KMS-11 (cell line): ENCODE results near the gene CACNA2D1.

Source experiments
- H2AFZ ChIP-seq: fragments of 200-600 bp; sonication (generic); 2 replicates; pipeline ENCODE4 v1.6.1; 2016; ENCODE audit warnings: antibody characterized with exemption, mixed run types, low read depth
- H3K27ac ChIP-seq: fragments of 200-600 bp; sonication (generic); 2 replicates; pipeline ENCODE4 v1.6.1; 2016; ENCODE audit warnings: mild to moderate bottlenecking, mixed run types
- H3K27me3 ChIP-seq: fragments of 200-600 bp; sonication (generic); 2 replicates; pipeline ENCODE4 v1.6.1; 2017; ENCODE audit warnings: mild to moderate bottlenecking, low read depth, mixed run types, moderate library complexity; ENCODE audit not compliant: insufficient read depth
- H3K36me3 ChIP-seq: fragments of 200-600 bp; sonication (generic); 2 replicates; pipeline ENCODE4 v1.6.1; 2017; ENCODE audit warnings: mild to moderate bottlenecking, mixed run types; ENCODE audit not compliant: insufficient read depth
- H3K4me1 ChIP-seq: fragments of 200-600 bp; sonication (generic); 2 replicates; pipeline ENCODE4 v1.6.1; 2016; ENCODE audit warnings: mild to moderate bottlenecking, low read depth, mixed run types; ENCODE audit not compliant: poor library complexity, severe bottlenecking
- H3K4me2 ChIP-seq: fragments of 200-600 bp; sonication (generic); 2 replicates; pipeline ENCODE4 v1.7.0; 2016; ENCODE audit warnings: mild to moderate bottlenecking, mixed run types
- H3K4me3 ChIP-seq: fragments of 200-600 bp; sonication (generic); IDR thresholded peaks from 2 replicates; pipeline ENCODE4 v1.6.1; 2017; ENCODE audit warnings: low read depth, low read length, mixed read lengths; ENCODE audit not compliant: insufficient read depth
- H3K79me2 ChIP-seq: fragments of 200-600 bp; sonication (generic); 2 replicates; pipeline ENCODE4 v1.6.1; 2016; ENCODE audit warnings: low read depth, mixed run types; ENCODE audit not compliant: insufficient read depth
- H3K9ac ChIP-seq: fragments of 200-600 bp; sonication (generic); 2 replicates; pipeline ENCODE4 v1.6.1; 2016; ENCODE audit warnings: mild to moderate bottlenecking, mixed run types
- H4K20me1 ChIP-seq: fragments of 200-600 bp; sonication (generic); 2 replicates; pipeline ENCODE4 v1.6.1; 2016; ENCODE audit warnings: mild to moderate bottlenecking, mixed run types; ENCODE audit not compliant: insufficient read depth
- TF ChIP-seq, protein P1 (sequence below): fragments of 200-600 bp; sonication (generic); conservative IDR thresholded peaks from 2 replicates; pipeline ENCODE4 v1.6.1; 2017; ENCODE audit warnings: low read depth, mild to moderate bottlenecking, antibody characterized with exemption, low read length, moderate library complexity, mixed read lengths

The CACNA2D1 gene

DNA sequence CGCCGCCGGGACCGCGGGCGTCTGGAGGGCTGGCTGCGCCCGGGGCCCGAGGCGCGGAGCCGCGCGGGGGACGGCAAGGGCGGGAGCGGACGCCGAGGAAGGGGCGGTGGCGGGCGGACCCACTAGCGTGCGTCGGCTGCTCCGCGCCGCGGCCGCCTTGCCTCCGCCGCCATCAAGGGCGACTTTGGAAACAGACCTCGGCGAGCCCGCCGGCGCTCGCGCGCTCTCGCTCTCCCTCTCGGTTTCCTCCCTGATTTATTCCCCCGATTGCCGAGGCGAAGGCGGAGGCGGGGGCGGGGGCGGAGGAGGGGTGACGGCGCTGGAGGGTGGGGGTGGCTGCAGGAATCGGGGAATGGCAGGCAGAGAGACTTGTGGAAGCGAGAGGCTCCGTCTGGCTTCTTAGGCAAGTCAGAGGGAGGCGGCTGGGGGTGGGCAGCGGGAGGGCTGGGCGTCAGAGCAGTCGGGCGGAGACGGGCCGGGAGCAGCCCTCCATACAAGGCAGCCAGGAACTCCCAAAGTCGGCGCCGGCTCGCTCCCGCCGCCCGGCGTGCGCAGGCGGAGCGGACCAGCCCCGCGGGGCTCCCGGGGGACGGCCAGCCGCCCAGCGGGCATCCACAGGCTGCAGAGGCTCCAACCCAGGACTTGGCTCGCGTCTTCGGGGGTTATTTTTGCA is at the start of gene CACNA2D1:
Gene CACNA2D1, minus strand, starts transcription at position 231 of the 673 bp plus-strand sequence.
- H3K27me3 ChIP-seq, result no peaks in the 10 kb centered on the region; the same call in none of the 2 replicates
- peak within 1 kb of the TSS; percentile 80 for H3K9ac ChIP-seq
- no peaks in the 10 kb centered on the region for H3K36me3 ChIP-seq
- peak within 1 kb of the TSS; percentile 62 for H3K4me3 ChIP-seq
- peaks cover 5% of the 10 kb centered on the region; the same call in 1 of the 2 replicates for H3K79me2 ChIP-seq
- peak within 1 kb of the TSS; percentile 83 for H3K4me2 ChIP-seq
- H4K20me1 ChIP-seq, result no peaks in the 10 kb centered on the region
- peak within 1 kb of the TSS; percentile 65 for H3K27ac ChIP-seq
- TF ChIP-seq, protein P1, sequence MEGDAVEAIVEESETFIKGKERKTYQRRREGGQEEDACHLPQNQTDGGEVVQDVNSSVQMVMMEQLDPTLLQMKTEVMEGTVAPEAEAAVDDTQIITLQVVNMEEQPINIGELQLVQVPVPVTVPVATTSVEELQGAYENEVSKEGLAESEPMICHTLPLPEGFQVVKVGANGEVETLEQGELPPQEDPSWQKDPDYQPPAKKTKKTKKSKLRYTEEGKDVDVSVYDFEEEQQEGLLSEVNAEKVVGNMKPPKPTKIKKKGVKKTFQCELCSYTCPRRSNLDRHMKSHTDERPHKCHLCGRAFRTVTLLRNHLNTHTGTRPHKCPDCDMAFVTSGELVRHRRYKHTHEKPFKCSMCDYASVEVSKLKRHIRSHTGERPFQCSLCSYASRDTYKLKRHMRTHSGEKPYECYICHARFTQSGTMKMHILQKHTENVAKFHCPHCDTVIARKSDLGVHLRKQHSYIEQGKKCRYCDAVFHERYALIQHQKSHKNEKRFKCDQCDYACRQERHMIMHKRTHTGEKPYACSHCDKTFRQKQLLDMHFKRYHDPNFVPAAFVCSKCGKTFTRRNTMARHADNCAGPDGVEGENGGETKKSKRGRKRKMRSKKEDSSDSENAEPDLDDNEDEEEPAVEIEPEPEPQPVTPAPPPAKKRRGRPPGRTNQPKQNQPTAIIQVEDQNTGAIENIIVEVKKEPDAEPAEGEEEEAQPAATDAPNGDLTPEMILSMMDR, result no peak
- H3K4me1 ChIP-seq, result peaks cover 31% of the 10 kb centered on the region
- peak within 1 kb of the TSS; percentile 94 for H2AFZ ChIP-seq

DNA sequence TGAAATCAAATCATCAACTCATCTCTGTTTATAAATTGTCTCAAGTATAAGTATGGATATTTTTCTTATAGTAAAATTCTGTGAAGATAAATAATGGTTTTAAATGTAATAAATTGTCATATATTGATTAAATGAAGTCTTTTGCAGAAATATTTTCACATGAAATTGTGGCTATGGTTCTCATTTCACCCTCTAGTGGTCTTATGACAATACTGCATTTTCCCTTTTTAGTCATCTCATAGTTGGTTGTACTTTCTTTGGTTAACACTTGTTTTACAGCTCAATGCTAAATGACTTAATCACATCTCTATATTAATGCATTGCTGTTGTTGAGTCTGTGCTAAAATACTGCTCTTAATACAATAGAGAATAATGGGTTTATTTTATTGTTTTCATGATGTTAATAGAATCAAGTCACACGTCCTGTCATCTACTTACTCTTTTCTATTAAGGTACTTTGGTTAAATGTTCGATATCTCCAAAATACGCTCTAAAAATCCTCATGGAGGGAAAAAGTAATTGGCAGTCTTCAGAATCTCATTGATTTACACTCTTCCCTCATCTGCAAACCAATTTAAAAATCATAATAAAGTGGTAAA is 38.0 kb upstream of the CACNA2D1 start:
- Histone ChIP-seq H3K27me3 (no peaks in the 10 kb centered on the region), H4K20me1 (no peaks in the 10 kb centered on the region), H3K79me2 (no peaks in the 10 kb centered on the region), H3K9ac (no peak overlapping the region), H3K4me1 (no peaks in the 10 kb centered on the region), H3K36me3 (no peaks in the 10 kb centered on the region), H3K4me2 (no peak overlapping the region), H2AFZ (no peak overlapping the region), H3K27ac (no peak overlapping the region), H3K4me3 (no peak overlapping the region)
- TF ChIP-seq, protein P1, result peak; percentile 92

DNA sequence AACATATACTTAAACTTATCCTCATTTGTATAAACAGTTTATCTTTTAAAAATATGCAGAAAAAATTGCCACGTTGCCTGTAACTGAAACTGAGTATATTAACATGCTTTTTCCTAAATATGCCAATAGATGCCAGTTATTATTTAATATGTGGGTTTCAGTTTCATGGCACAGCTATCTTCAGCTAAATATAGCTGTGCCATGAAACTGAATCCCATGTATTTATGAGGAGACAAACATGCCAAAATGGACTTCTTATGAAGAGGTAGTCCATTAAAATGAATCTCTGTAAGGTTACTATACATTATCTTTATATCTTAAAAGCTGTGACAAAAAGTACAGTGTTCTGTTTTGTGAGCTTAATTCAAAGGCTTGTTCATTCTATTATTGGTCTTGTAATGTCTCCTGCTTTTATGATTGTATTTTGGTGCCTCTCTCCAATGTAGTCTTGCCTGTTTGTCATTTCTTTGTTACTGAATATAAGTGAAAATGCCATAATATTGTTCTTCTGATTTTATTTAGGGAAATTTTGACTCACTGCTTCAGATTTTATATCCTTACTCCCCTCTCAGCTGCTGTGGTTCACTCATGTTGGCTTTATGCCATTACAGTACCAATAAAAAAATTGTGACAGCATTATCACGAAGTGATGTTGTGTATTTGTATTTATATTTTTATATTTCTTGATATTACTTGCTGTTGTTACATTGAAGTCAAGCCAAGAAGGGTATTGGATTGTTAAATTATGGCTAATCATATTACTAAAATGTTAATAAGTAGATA is 34.3 kb upstream of the CACNA2D1 start:
- H3K27ac ChIP-seq, result no peak overlapping the region
- H3K27me3 ChIP-seq, result no peaks in the 10 kb centered on the region
- no peak overlapping the region for H3K4me3 ChIP-seq
- no peaks in the 10 kb centered on the region for H3K36me3 ChIP-seq
- no peaks in the 10 kb centered on the region for H3K4me1 ChIP-seq
- H3K79me2 ChIP-seq, result no peaks in the 10 kb centered on the region
- H4K20me1 ChIP-seq, result no peaks in the 10 kb centered on the region
- TF ChIP-seq, protein P1, result no peak
- no peak overlapping the region for H3K4me2 ChIP-seq
- no peak overlapping the region; the same call in 1 of the 2 replicates for H2AFZ ChIP-seq
- H3K9ac ChIP-seq, result no peak overlapping the region

DNA sequence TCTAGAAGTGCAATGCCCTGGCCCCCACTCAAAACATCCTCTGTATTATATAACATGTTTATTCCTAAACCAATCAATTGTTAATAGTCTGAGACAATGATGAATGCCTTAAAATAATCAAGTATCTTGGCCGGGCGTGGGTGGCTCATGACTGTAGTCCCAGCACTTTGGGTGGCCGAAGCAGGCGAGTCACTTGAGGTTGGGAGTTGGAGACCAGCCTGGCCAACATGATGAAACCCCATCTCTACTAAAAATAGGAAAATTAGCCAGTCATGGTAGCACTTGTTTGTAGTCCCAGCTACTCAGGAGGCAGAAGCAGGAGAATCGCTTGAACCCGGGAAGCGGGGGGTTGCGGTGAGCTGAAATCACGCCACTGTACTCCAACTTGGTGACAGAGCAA is 29.4 kb upstream of the CACNA2D1 start:
- Histone ChIP-seq H3K27me3 (no peaks in the 10 kb centered on the region), H3K4me2 (no peak overlapping the region), H3K4me1 (no peaks in the 10 kb centered on the region), H3K27ac (no peak overlapping the region), H4K20me1 (no peaks in the 10 kb centered on the region), H3K4me3 (no peak overlapping the region), H3K9ac (no peak overlapping the region), H3K36me3 (no peaks in the 10 kb centered on the region), H3K79me2 (no peaks in the 10 kb centered on the region), H2AFZ (no peak overlapping the region)
- TF ChIP-seq, protein P1, result no peak
